ENCODE data around the gene KLF3.
"Not testable (repeated sequence)": the region's sequence is repeated elsewhere in the genome, so short reads cannot be mapped to it uniquely, and the experiment has no call there.

The KLF3 gene

DNA sequence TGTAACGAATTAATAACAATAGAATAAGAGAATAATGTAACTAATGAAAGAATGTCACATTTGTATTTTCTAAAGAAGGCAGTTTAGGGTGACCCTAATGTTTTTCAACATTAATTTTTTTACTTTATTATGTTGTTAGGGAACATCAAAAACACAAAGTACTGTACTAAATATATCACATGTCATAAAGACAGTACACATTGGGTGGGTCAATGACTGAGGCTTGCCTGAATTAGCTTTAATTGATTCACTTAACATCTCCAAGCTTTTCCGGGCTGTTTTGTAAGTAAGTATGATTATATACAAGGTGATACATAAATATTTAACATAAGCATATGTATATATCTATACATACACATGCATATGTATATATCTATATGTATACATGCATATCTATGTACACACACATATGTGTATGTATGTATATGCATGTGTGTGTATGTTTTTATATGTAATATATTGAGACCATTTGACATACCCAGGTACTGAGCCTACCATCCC, 43.4 kb upstream of the KLF3 start:
- TF ChIP-seq CTCF (IDR thresholded peaks at IDR 0.05; ENCODE audit: extremely low read depth, insufficient read depth, missing control alignments) = no peak
- in situ Hi-C loops (cut with MboI; ENCODE audit: low pct_unique_long_range_greater_than_20kb, low sequenced_read_pairs, unreplicated experiment) = no loop called here
- no peak for DNase-seq (ENCODE audit: low spot score)

- no peak for DNase-seq (ENCODE audit: low spot score)
- no peak for TF ChIP-seq CTCF (IDR thresholded peaks at IDR 0.05; ENCODE audit: extremely low read depth, insufficient read depth, missing control alignments)
- in situ Hi-C loops (cut with MboI; ENCODE audit: low pct_unique_long_range_greater_than_20kb, low sequenced_read_pairs, unreplicated experiment) = no loop called here
These were observed 42.8 kb upstream of the KLF3 start for GRCh38 chr4:38621028-38621684.

DNA sequence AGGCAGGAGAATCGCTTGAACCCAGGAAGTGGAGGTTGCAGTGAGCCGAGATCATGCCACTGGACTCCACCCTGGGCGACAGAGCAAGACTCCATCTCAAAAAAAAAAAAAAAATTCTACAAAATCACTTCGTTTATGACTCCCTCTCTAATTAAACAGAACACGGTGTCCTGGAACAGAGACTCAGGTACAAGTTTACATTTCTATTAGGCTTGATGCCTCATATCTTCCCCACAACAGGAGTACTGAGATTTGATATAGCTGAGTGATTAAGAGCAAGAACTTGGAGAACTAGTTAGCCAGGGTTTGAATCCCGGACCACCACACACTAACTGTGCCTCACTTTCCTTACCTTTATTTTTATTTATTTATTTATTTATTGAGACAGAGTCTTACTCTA, 42.2 kb upstream of the KLF3 start:
- in situ Hi-C loops (cut with MboI; ENCODE audit: low pct_unique_long_range_greater_than_20kb, low sequenced_read_pairs, unreplicated experiment) = no loop called here
- TF ChIP-seq CTCF (IDR thresholded peaks at IDR 0.05; ENCODE audit: extremely low read depth, insufficient read depth, missing control alignments) = no peak
- no peak for DNase-seq (ENCODE audit: low spot score)

- DNase-seq (ENCODE audit: low spot score); in situ Hi-C loops (cut with MboI; ENCODE audit: low pct_unique_long_range_greater_than_20kb, low sequenced_read_pairs, unreplicated experiment): not testable (repeated sequence)
These were observed 41.7 kb upstream of the KLF3 start for GRCh38 chr4:38622340-38622739.

- TF ChIP-seq CTCF (IDR thresholded peaks at IDR 0.05; ENCODE audit: extremely low read depth, insufficient read depth, missing control alignments) = no peak
- in situ Hi-C loops (cut with MboI; ENCODE audit: low pct_unique_long_range_greater_than_20kb, low sequenced_read_pairs, unreplicated experiment) = no loop called here
- no peak for DNase-seq (ENCODE audit: low spot score)
These were observed 40.7 kb upstream of the KLF3 start for GRCh38 chr4:38623260-38623659.

- no peak for TF ChIP-seq CTCF (IDR thresholded peaks at IDR 0.05; ENCODE audit: extremely low read depth, insufficient read depth, missing control alignments)
- DNase-seq (ENCODE audit: low spot score) = no peak
- in situ Hi-C loops (cut with MboI; ENCODE audit: low pct_unique_long_range_greater_than_20kb, low sequenced_read_pairs, unreplicated experiment) = no loop called here
These were observed 39.7 kb upstream of the KLF3 start for GRCh38 chr4:38624311-38624710.

DNA sequence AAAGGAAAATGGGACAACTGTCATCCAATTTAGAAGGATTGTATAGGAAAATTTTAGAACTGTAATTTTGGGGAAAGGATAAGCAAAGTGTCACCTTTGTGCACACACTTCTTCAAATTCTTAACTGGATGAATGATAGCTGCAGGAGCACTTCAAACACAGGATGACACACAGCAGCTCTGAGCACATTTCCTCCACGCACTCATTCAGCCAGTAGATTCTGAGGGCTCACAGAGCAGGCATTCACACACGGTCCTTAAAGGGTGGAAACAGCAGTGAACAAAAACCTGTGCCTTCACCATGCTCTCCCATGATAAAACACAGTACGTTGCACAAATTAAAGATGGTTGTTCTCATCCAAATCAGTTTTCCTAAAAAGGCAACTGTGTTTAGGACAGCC, 38.5 kb upstream of the KLF3 start:
- in situ Hi-C loops (cut with MboI; ENCODE audit: low pct_unique_long_range_greater_than_20kb, low sequenced_read_pairs, unreplicated experiment) = no loop called here
- DNase-seq (ENCODE audit: low spot score) = no peak
- TF ChIP-seq CTCF (IDR thresholded peaks at IDR 0.05; ENCODE audit: extremely low read depth, insufficient read depth, missing control alignments) = no peak

DNA sequence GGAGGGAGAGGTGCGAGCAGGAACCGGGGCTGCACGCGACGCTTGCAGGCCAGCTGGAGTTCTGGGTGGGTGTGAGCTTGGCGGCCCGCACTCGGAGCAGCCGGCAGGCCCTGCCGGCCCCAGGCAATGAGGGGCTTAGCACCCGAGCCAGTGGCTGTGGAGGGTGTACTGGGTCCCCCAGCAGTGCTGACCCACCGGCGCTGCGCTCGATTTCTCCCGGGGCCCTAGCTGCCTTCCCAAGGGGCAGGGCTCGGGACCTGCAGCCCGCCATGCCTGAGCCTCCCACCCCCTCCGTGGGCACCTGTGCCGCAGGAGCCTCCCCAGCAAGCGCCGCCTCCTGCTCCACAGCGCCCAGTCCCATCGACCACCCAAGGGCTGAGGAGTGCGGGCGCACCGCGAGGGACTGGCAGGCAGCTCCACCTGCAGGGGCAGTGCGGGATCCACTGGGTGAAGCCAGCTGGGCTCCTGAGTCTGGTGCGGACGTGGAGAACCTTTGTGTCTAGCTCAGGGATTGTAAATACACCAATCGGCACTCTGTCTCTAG, 37.0 kb upstream of the KLF3 start:
- DNase-seq (ENCODE audit: low spot score) = not testable (repeated sequence)

More for the DNA sequence above, 37.0 kb upstream of the KLF3 start:
- in situ Hi-C loops (cut with MboI; ENCODE audit: low pct_unique_long_range_greater_than_20kb, low sequenced_read_pairs, unreplicated experiment) = not testable (repeated sequence)

Data from GM13977 (cell line).